HFFc6 (cell line): ENCODE data around the gene UVRAG. TPM values are rescaled to one million over a fixed set of nuclear protein-coding genes. Genes with fewer than 3 reads are reported as not detected.

ENCODE experiments used
- DNase-seq: peaks from one replicate; pipeline ENCODE4 v3.0.0-alpha.2; 2018
- H3K27ac Mint-ChIP-seq: 2 replicates; pipeline ENCODE4 v1.8.0; 2020; ENCODE audit warnings: mild to moderate bottlenecking, mixed read lengths
- H3K27me3 Mint-ChIP-seq: 2 replicates; pipeline ENCODE4 v1.8.0; 2021; ENCODE audit warnings: mild to moderate bottlenecking, moderate library complexity, mixed read lengths; ENCODE audit not compliant: insufficient read depth
- H3K36me3 Mint-ChIP-seq: 2 replicates; pipeline ENCODE4 v1.8.0; 2021; ENCODE audit warnings: low read depth, mixed read lengths
- H3K4me1 Mint-ChIP-seq: 2 replicates; pipeline ENCODE4 v1.8.0; 2020; ENCODE audit warnings: low read depth, mixed read lengths
- H3K4me3 Mint-ChIP-seq: 2 replicates; pipeline ENCODE4 v1.8.0; 2020; ENCODE audit warnings: mild to moderate bottlenecking, moderate library complexity, mixed read lengths
- H3K9me3 Mint-ChIP-seq: 2 replicates; pipeline ENCODE4 v1.8.0; 2020; ENCODE audit warnings: mild to moderate bottlenecking, mixed read lengths
- CTCF ChIP-seq: fragments of 200-600 bp; sonication (generic); IDR thresholded peaks from 2 replicates; pipeline ENCODE4 v1.5.0; 2021; ENCODE audit warnings: antibody characterized with exemption, mild to moderate bottlenecking
- total RNA-seq, 6 experiments: library from RNA; stranded (reverse); fragmentation: NEBNext Ultra II Directional; extraction: Animal tissue kit (Norgen Biotek cat#: 25700); gene quantifications; 2 replicates in 1 of 6; 3 replicates in 5 of 6; pipeline ENCODE4 v1.2.3, GENCODE V29; 2021

Gene UVRAG
- total RNA-seq, 6 experiments from 2014 or later = 9.4 to 12.9 (median 10.7) TPM

DNA sequence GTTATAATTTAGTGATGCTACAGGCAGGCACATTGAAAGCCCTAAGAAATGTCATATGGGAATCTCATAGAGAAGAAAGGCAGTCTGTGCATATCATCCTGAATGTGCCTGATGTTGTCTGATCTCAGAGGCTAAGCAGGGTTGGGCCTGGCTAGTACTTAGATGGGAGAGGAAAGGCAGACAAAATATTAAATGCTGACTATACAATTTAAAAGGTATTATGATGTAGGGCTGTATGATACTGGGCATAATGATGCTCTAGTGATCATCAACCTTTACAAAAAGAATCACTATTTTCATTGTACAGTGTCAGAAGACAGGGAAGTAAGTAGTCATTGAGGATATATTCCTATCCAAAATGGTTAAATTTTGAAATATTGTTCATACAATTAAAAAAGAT is 119.8 kb downstream of the UVRAG start:
- H3K27me3 Mint-ChIP-seq = no peaks in the 10 kb centered on the region
- TF ChIP-seq CTCF = no peak
- H3K9me3 Mint-ChIP-seq = no peaks in the 10 kb centered on the region
- no peaks in the 10 kb centered on the region for H3K36me3 Mint-ChIP-seq
- H3K4me1 Mint-ChIP-seq = peaks cover 20% of the 10 kb centered on the region
- H3K4me3 Mint-ChIP-seq = no peak overlapping the region
- no peak for DNase-seq
- no peak overlapping the region for H3K27ac Mint-ChIP-seq

- Mint-ChIP-seq H3K27ac (no peak overlapping the region), H3K36me3 (no peaks in the 10 kb centered on the region), H3K4me3 (no peak overlapping the region), H3K27me3 (no peaks in the 10 kb centered on the region), H3K4me1 (no peaks in the 10 kb centered on the region), H3K9me3 (no peaks in the 10 kb centered on the region)
- peak; percentile 25 for DNase-seq
- TF ChIP-seq CTCF = no peak
Measured at GRCh38 chr11:75938543-75938942, 123.5 kb downstream of the UVRAG start.

GRCh38 chr11:75939516-75939915 is 124.5 kb downstream of the UVRAG start:
- Mint-ChIP-seq H3K27me3 (no peaks in the 10 kb centered on the region), H3K27ac (no peak overlapping the region), H3K36me3 (no peaks in the 10 kb centered on the region), H3K9me3 (no peaks in the 10 kb centered on the region), H3K4me1 (no peaks in the 10 kb centered on the region), H3K4me3 (no peak overlapping the region)
- no peak for TF ChIP-seq CTCF
- no peak for DNase-seq

DNA sequence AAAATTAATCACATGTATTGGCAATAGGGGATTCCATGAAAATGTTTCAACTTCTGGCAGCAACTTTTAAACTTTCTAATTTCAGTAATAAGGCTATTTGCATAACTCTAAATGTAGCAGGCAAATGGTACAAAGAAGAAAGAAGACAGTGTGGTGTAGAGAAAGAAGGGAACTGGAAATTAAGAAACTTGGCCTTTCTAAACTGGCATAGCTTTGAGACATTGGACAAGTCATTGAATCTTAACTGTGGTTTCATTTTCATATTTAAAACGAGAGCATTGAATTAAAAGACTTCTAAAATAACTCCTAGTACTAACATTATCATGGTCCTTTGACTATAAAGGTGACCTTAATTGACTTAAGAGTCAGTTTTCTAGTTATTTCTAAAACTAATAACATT is 125.0 kb downstream of the UVRAG start:
- H3K36me3 Mint-ChIP-seq = no peaks in the 10 kb centered on the region
- H3K4me3 Mint-ChIP-seq = no peak overlapping the region

DNA sequence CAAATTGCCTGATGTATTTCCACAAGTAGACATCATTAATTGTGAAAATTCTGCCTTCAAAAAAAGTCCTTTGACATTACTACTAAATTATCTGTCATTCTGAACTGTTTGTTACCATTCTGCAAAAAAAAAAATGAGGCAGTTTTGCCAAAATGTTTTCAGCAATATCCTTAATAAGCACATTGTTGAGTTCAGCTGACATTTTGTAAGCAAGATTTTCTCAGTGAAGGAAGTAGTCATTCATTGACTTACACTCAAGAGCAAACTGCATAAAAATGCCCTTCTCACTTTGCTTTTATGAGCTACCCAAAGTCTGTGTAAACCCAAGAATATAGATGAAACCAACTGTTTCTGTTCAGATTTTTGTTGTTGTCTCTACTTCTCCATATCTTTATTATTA is 125.9 kb downstream of the UVRAG start:
- Mint-ChIP-seq H3K27me3 (no peaks in the 10 kb centered on the region), H3K4me1 (peaks cover 2% of the 10 kb centered on the region), H3K4me3 (no peak overlapping the region), H3K9me3 (no peaks in the 10 kb centered on the region), H3K36me3 (no peaks in the 10 kb centered on the region), H3K27ac (no peak overlapping the region)
- DNase-seq = no peak
- TF ChIP-seq CTCF = no peak

More for the DNA sequence above, 125.0 kb downstream of the UVRAG start:
- H3K27me3 Mint-ChIP-seq = no peaks in the 10 kb centered on the region
- no peak overlapping the region for H3K27ac Mint-ChIP-seq
- H3K4me1 Mint-ChIP-seq = no peaks in the 10 kb centered on the region
- no peak for DNase-seq
- TF ChIP-seq CTCF = no peak
- H3K9me3 Mint-ChIP-seq = no peaks in the 10 kb centered on the region

- no peak for TF ChIP-seq CTCF
- Mint-ChIP-seq H3K9me3 (no peaks in the 10 kb centered on the region), H3K27ac (no peak overlapping the region), H3K4me1 (peaks cover 16% of the 10 kb centered on the region), H3K27me3 (no peaks in the 10 kb centered on the region), H3K36me3 (no peaks in the 10 kb centered on the region), H3K4me3 (no peak overlapping the region)
- DNase-seq = no peak
Measured at GRCh38 chr11:75944515-75944914, 129.5 kb downstream of the UVRAG start.
